ENCODE results near the gene MZT2A. TPM values are rescaled to one million over a fixed set of nuclear protein-coding genes. Genes with fewer than 3 reads are reported as not detected.
"Not testable (repeated sequence)": the region's sequence is repeated elsewhere in the genome, so short reads cannot be mapped to it uniquely, and the experiment has no call there.

The MZT2A gene
- total and polyA plus RNA-seq, 9 of the 15 experiments (the other 6 are each of a cell fraction or from before 2014, with no cell fraction given), result 5.8 to 355 (median 101) TPM

DNA sequence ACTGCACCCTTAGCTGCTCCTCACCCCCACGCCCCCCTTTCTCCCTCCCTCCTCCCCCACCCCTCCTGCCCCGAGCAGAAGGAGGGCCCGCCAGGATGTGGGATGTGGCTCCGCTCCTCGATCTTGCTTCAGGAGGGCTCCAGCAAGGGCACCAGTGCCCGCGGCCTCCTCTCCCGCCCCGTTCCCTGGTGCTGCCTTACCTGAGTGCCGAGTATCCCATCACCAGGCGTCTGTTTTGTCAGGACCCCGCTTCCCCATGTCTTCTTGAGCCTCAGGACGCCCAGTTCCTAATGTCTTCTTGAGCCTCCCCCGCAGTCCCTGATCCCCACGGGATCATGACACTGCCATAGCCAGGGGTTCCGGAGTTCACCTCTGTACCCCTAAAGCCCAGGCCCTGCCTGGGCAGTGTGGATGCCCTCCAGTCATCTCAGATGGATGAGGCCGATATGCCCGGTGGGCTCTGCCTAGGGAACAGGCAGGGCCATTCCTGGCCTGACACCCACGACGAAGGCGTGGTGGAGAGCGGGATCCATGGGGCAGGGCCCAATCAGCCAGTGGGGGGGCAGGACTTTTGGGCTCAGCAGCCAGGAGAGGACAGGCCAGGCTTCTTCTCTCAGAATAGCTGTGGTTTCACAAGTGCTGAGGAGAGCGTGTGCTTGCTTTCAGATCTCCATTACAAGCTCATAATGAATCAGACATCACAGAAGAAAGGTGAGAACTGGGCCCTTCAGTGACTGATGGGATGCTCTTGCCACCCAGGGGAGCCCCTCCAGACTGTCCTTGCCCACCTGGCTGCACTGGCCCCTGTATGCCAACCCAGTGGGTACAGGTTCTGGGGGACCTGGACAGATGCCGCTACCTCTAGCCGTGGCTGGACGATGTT, 37.0 kb upstream of the MZT2A start:
- 71% methylated on average over 15 of the region's 26 CpGs for WGBS (ENCODE audit: insufficient coverage, low coverage, missing lambda C conversion rate)
- POLR2A ChIA-PET; H3K36me3 ChIP-seq (ENCODE audit: control insufficient read depth, insufficient read depth, low read length); H3K27ac ChIP-seq (ENCODE audit: extremely low read depth, low read depth, low read length); CTCF ChIA-PET (ENCODE audit: low intra/inter-chr PET ratio); H3K27me3 ChIP-seq (ENCODE audit: control insufficient read depth in 2 of 2, insufficient read depth in 2 of 2, low read length in 2 of 2); H4K20me1 ChIP-seq (replicated peaks; ENCODE audit: control insufficient read depth, insufficient read depth, low read length); BruUV-seq (replicated peaks); H3K9me3 ChIP-seq (replicated peaks; ENCODE audit: control insufficient read depth, insufficient read depth, low read depth, low read length); H3K9ac ChIP-seq (ENCODE audit: insufficient read depth in 1 of 2, low read depth in 2 of 2, low read length in 2 of 2); H3K4me3 ChIP-seq; in situ Hi-C loops (cut with MboI); DNase-seq (ENCODE audit: extremely low read depth in 1 of 4, low spot score in 3 of 4); H3K79me2 ChIP-seq (ENCODE audit: control insufficient read depth, insufficient read depth, low read length); H3K9me1 ChIP-seq (ENCODE audit: control insufficient read depth, insufficient read depth, low read length); FAIRE-seq; H2AFZ ChIP-seq (ENCODE audit: low read depth, low read length); H3K4me2 ChIP-seq (ENCODE audit: insufficient read depth, low read length); ATAC-seq: not testable (repeated sequence)
- intact Hi-C loops (cut with micrococcal nuclease), result loop anchor here (5.0 kb wide), 1 partner anchor 117 kb away; no protein-coding TSS in a partner anchor
- peaks cover 0 to 22% of the 10 kb centered on the region in 2 experiments; a peak in 2 of 5 replicates for H3K4me1 ChIP-seq (replicated peaks in 1 of 2; ENCODE audit: control insufficient read depth in 2 of 2, insufficient read depth in 2 of 2, low read length in 2 of 2)
- TF ChIP-seq, protein P1, sequence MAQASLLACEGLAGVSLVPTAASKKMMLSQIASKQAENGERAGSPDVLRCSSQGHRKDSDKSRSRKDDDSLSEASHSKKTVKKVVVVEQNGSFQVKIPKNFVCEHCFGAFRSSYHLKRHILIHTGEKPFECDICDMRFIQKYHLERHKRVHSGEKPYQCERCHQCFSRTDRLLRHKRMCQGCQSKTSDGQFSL (CRISPR knock-in tag; IDR thresholded peaks at IDR 0.05), result not testable (repeated sequence)
- TF ChIP-seq, protein P1 (tag; IDR thresholded peaks at IDR 0.05), result 0 out of 4 replicates have a peak, but pooled peaks of 1 of the 2 experiments have one; percentile 25

Measured in K562 (cell line).